ENCODE data around the gene TFCP2.

The TFCP2 gene

DNA sequence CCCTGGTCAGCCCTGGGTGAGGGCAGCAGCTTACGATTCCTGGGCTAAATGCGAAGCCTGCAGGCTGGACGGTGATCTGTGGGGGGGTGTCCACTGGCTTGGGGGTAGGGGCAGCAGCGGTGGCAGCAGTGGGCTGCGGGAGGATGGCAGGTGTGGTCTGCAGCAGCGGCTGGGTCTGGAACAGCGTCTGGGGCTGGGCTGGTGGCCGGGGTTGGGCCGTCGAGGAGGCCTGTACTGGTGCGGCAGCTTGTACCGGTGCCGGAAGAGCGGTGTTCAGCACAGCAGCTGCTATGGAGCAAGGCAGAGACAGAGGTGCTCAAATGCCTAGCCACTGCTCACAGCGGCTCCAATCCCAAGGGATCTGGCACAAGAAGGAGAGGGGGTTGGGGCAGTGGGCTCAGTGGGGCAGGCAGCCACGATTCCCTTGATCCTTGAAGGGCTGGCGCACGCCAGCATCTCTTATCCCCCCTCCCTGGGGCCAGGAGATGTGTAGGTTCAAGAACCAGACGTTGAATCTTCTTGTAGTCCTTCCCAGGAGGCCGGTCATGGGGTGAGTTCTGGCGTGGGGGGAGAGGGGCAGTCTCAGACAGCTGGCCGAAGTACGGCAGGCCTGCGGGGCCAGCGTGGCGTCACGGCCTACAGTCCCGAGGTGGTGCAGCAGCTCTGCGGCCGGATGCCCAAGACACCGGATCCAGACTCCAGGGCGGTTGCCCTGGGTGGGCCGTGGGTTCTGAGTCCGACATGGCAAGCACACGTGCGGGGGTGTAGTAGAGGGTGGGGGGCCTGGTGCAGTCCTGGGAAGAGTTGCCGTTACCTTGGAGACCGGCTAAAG is 25.0 kb upstream of the TFCP2 start:
- no peak for DNase-seq

- DNase-seq, result no peak
Observed at GRCh38 chr12:51196547-51196946, 23.6 kb upstream of the TFCP2 start.

GRCh38 chr12:51195841-51196240 is 22.9 kb upstream of the TFCP2 start:
- no peak for DNase-seq

GRCh38 chr12:51192284-51192671 is 19.3 kb upstream of the TFCP2 start:
- DNase-seq, result no peak

DNA sequence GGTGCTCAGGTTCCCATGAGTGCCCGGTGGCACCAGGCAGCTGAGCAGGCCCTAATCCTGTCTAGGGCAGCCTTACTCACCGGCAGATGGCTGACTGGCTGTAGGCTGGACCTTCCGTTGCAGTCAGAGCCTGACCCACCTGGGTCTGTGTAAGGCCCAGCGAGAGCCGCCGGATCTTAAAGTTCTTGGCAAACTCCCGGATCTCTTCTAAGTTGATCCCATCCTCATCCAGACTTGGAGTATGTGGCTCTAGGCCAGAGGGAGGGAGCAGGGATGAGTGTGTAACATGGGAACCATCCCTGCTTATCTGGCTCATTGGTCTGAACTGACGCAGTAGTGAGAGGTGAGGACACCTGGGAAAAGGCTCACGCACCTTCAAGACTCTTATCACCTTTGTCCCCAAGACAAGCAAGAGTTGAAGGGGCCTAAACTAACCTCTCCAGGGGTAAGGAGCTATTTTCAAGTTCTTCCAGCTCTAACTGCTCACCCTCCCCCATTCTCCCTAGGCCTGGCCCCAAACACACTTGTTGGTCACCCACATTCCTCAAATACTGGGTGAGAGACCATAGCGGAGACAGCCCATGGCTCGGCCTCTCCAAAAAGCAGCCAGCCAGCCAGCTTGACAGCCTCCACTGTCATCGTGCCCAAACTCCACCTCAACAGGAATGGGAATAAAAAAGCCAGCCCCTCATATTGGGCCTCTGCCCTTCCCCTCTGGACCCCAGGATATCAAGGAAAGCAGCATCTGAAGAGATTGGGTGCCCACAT is 18.8 kb upstream of the TFCP2 start:
- no peak for DNase-seq

- DNase-seq, result no peak
Observed at GRCh38 chr12:51190820-51191219, 17.9 kb upstream of the TFCP2 start.

GRCh38 chr12:51189790-51190355 is 16.9 kb upstream of the TFCP2 start:
- no peak for DNase-seq

GRCh38 chr12:51188359-51189051 is 15.6 kb upstream of the TFCP2 start:
- DNase-seq, result no peak

DNA sequence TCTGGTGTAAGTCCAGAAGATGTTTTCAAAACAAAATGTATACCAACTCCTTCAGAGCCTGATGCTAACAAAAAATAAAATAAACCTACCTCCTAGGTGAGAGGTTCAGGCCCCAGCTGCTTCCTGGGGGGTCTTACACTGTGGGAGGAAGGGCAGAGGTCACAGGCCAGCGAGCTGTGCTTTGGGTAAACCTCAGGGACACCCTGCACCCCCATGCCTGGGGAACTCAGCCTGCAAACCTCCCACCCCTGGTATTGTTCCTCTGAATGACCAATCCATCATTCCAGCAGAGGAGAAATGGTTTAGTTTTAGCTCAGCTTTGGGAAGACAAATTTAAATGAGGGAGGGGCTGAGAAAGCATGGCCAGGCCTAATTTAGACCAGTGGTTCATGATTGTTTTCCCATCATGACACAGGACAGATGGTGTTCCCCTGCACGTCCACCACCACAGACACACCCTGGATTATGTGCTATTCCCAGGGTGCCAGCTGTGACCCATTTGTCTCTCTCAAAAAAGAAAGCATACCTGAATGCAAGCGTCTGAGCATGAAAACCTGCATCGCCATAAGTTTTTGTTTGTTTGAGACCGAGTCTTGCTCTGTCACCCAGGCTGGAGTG is 14.5 kb upstream of the TFCP2 start:
- DNase-seq, result no peak

- no peak for DNase-seq
Observed at GRCh38 chr12:51186465-51187085, 13.6 kb upstream of the TFCP2 start.

- no peak for DNase-seq
Observed at GRCh38 chr12:51185171-51185717, 12.3 kb upstream of the TFCP2 start.

DNA sequence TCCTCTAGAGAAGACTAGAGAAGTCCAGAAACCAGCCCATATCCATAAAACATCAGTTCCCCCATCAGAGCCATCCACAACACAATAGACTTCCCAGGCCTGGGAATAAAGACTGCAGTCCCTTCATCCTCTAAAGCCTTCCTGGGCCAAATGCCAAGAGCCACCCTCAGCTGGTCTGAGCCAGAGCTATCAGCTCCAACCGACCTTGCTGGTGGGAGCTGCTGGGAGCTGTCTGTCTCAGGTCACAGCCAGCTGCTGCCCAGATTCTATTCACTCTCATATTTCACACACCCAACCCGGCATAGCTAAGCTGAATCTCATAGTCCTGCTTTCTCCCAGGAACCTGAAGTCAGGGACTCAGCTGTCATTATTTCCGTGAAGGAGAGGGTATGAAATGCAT is 10.9 kb upstream of the TFCP2 start:
- no peak for DNase-seq

DNA sequence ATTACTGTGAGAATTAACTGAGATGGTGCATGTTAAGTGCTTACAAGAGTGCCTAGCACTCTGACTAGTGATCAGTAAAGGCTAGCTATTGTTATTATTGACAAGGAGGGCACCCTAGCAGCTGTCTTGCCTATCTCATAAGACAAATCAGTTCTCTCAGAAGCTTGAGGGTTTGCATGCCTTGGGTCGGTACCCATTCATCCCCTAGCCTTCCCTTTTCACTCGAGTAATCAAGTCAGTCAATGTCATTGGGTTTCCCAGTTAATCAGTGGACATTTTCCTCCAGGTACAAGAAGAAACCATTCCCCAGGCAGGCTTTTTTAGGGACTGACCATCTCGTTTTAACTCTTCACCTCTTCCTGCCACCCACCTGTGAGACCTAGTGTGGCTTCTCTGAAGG is 10.4 kb upstream of the TFCP2 start:
- DNase-seq, result no peak

DNA sequence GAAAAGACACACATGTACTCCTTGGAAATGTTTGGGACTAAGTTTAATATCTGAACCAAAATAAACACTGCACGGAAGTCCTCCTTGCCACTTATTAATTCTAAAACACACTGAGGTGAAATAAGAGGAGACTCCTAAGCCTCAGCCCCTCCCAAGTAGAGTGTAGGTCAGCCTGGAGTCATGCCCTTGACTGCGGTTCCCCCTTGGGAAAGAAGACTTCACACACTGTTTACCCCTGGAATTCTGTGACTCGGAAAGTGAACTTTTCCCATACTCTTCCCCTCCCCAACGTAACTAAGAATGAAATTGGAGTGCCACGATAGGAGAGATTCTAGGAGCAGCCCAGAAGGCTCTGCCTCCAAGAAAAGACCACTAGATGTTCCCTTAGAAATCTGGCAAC is 8.6 kb upstream of the TFCP2 start:
- no peak for DNase-seq

DNA sequence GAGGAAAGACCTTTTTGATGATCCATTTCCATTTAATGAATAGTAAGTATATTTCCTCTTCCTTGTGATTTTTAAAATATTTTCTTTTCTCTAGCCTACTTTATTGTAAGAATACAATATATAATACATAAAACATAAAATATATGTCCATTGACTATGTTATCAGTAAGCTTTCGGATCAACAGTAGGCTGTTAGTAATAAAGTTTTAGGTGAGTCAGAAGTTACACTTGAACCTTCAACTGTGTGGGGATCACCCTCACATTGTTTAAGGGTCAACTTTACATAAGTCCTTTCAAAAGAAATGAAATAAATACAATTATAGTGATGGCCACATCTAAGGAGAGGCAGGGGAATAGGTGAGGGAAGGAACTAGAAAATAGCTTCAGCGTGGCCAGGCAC is 5.0 kb upstream of the TFCP2 start:
- DNase-seq, result no peak

- DNase-seq, result no peak
Observed at GRCh38 chr12:51174501-51174900, 1.6 kb upstream of the TFCP2 start.

- no peak for DNase-seq
Observed at GRCh38 chr12:51171884-51172514, 936 bp downstream of the TFCP2 start.

DNA sequence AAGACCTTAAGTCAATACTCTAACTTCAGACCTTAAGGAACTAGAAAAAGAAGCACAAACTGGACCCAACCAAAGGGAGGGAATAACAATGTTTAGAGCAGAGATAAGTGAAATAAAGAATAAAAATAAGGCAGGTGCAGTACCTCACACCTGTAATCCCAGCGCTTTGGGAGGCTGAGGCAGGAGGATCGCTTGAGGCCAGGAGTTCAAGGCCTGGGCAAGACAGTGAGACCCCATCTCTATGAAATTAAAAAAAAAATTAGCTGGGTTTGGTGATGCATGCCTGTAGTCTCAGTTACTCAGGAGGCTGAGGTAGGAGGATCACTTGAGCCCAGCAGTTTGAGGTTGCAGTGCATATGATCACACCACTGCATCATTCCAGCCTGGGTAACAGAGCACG is 9.1 kb downstream of the TFCP2 start:
- DNase-seq, result no peak

GRCh38 chr12:51162217-51162616 is 10.7 kb downstream of the TFCP2 start:
- DNase-seq, result no peak

GRCh38 chr12:51160814-51161459 is 12.0 kb downstream of the TFCP2 start:
- DNase-seq, result no peak

GRCh38 chr12:51156245-51156765 is 16.6 kb downstream of the TFCP2 start:
- no peak for DNase-seq

Data from CD4-positive, alpha-beta T cell treated with Interferon gamma for 1 hour (primary cell).